HG03565 (cell line): ENCODE measurements around the gene GAA.

Experiments
- ATAC-seq: cut with Tn5 transposase; IDR thresholded peaks from one replicate; pipeline ENCODE4 v1.9.1; 2021; ENCODE audit warnings: mild to moderate bottlenecking, moderate library complexity; ENCODE audit not compliant: unreplicated experiment

The GAA gene

DNA sequence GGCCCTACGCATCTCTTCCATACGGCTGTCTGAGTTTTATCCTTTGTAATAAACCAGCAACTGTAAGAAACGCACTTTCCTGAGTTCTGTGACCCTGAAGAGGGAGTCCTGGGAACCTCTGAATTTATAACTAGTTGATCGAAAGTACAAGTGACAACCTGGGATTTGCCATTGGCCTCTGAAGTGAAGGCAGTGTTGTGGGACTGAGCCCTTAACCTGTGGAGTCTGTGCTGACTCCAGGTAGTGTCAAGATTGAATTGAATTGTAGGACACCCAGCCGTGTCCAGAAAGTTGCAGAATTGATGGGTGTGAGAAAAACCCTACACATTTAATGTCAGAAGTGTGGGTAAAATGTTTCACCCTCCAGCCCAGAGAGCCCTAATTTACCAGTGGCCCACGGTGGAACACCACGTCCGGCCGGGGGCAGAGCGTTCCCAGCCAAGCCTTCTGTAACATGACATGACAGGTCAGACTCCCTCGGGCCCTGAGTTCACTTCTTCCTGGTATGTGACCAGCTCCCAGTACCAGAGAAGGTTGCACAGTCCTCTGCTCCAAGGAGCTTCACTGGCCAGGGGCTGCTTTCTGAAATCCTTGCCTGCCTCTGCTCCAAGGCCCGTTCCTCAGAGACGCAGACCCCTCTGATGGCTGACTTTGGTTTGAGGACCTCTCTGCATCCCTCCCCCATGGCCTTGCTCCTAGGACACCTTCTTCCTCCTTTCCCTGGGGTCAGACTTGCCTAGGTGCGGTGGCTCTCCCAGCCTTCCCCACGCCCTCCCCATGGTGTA lies 1.5 kb downstream of the GAA start:
- no peak for ATAC-seq

DNA sequence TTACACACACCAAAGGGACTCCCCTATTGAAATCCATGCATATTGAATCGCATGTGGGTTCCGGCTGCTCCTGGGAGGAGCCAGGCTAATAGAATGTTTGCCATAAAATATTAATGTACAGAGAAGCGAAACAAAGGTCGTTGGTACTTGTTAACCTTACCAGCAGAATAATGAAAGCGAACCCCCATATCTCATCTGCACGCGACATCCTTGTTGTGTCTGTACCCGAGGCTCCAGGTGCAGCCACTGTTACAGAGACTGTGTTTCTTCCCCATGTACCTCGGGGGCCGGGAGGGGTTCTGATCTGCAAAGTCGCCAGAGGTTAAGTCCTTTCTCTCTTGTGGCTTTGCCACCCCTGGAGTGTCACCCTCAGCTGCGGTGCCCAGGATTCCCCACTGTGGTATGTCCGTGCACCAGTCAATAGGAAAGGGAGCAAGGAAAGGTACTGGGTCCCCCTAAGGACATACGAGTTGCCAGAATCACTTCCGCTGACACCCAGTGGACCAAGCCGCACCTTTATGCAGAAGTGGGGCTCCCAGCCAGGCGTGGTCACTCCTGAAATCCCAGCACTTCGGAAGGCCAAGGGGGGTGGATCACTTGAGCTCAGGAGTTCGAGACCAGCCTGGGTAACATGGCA lies 2.2 kb downstream of the GAA start:
- no peak for ATAC-seq

DNA sequence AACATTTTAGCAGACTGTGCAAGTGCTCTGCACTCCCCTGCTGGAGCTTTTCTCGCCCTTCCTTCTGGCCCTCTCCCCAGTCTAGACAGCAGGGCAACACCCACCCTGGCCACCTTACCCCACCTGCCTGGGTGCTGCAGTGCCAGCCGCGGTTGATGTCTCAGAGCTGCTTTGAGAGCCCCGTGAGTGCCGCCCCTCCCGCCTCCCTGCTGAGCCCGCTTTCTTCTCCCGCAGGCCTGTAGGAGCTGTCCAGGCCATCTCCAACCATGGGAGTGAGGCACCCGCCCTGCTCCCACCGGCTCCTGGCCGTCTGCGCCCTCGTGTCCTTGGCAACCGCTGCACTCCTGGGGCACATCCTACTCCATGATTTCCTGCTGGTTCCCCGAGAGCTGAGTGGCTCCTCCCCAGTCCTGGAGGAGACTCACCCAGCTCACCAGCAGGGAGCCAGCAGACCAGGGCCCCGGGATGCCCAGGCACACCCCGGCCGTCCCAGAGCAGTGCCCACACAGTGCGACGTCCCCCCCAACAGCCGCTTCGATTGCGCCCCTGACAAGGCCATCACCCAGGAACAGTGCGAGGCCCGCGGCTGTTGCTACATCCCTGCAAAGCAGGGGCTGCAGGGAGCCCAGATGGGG lies 3.1 kb downstream of the GAA start:
- no peak for ATAC-seq

DNA sequence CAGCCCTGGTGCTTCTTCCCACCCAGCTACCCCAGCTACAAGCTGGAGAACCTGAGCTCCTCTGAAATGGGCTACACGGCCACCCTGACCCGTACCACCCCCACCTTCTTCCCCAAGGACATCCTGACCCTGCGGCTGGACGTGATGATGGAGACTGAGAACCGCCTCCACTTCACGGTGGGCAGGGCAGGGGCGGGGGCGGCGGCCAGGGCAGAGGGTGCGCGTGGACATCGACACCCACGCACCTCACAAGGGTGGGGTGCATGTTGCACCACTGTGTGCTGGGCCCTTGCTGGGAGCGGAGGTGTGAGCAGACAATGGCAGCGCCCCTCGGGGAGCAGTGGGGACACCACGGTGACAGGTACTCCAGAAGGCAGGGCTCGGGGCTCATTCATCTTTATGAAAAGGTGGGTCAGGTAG lies 3.6 kb downstream of the GAA start:
- ATAC-seq = no peak

DNA sequence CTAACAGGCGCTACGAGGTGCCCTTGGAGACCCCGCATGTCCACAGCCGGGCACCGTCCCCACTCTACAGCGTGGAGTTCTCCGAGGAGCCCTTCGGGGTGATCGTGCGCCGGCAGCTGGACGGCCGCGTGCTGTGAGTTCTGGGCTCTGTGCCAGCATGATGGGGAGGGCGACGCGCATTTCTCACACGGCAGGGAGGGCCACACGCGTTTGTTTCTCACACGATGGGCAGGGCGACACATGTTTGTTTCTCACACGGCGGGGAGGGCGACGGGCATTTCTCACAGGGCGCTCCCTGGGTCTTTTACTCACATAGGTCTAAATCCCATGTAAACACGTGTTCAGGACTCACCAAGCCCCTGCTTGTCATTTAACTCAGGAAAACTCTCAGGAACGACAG lies 4.4 kb downstream of the GAA start:
- no peak for ATAC-seq

DNA sequence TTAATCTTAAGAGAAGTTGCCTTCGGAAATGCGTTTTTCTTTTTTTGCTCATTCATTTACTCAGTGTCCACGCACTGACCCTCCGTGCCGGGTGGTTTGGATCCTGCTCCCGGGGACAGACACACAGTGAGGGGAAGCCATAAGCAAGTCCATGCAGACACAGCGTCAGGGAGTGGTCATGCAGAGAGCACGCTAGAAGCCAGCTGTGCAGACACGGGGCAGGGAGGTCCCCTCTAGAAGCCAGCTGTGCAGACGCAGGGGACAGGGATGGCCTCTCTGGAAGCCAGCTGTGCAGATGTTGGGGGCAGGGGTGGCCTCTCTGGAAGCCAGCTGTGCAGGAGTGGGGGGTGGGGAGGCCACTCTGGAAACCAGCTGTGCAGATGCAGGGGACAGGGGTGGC lies 4.8 kb downstream of the GAA start:
- ATAC-seq = no peak

- ATAC-seq = no peak
Measured at GRCh38 chr17:80106751-80107150, 5.4 kb downstream of the GAA start.

GRCh38 chr17:80107231-80108021 lies 6.0 kb downstream of the GAA start:
- ATAC-seq = no peak

DNA sequence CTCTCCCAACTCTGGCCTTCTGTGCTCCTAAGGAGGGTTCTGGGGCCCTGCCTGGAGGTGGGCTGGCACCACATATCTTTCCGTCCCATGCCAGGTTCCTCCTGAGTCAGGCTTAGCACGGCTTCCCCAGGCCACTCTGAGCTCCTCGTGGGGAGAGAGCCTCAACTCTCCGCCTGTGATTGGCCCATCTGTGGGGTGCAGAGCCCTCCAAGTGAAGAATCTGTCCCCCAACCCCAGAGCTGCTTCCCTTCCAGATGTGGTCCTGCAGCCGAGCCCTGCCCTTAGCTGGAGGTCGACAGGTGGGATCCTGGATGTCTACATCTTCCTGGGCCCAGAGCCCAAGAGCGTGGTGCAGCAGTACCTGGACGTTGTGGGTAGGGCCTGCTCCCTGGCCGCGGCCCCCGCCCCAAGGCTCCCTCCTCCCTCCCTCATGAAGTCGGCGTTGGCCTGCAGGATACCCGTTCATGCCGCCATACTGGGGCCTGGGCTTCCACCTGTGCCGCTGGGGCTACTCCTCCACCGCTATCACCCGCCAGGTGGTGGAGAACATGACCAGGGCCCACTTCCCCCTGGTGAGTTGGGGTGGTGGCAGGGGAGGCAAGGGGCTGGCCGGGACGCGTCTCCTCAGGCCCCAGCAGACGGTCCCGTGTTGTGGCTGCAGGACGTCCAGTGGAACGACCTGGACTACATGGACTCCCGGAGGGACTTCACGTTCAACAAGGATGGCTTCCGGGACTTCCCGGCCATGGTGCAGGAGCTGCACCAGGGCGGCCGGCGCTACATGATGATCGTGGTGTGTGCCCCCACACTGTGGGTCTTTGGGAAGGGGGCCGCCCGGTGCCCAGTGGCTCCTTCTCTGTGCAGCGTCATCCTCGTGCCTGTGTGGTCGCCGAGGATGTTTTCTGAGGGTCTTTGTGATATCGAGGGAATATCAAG lies 6.9 kb downstream of the GAA start:
- ATAC-seq = no peak

GRCh38 chr17:80109066-80109660 lies 7.8 kb downstream of the GAA start:
- ATAC-seq = no peak

GRCh38 chr17:80109713-80110446 lies 8.5 kb downstream of the GAA start:
- ATAC-seq = no peak

DNA sequence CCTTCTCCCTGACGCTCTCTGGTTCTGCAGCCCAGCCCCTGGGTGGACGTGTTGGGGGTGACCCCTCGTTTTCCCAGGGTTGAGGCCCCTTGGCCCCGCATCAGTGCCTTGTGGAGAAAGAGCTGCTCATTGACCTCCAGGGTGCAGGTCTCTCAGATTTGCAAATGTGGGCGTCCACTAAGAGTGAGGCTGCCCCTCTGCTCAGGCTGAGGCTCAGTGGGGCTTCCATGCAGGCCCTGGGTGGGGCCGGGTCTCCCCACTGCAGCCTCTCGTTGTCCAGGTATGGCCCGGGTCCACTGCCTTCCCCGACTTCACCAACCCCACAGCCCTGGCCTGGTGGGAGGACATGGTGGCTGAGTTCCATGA lies 9.0 kb downstream of the GAA start:
- ATAC-seq = no peak

DNA sequence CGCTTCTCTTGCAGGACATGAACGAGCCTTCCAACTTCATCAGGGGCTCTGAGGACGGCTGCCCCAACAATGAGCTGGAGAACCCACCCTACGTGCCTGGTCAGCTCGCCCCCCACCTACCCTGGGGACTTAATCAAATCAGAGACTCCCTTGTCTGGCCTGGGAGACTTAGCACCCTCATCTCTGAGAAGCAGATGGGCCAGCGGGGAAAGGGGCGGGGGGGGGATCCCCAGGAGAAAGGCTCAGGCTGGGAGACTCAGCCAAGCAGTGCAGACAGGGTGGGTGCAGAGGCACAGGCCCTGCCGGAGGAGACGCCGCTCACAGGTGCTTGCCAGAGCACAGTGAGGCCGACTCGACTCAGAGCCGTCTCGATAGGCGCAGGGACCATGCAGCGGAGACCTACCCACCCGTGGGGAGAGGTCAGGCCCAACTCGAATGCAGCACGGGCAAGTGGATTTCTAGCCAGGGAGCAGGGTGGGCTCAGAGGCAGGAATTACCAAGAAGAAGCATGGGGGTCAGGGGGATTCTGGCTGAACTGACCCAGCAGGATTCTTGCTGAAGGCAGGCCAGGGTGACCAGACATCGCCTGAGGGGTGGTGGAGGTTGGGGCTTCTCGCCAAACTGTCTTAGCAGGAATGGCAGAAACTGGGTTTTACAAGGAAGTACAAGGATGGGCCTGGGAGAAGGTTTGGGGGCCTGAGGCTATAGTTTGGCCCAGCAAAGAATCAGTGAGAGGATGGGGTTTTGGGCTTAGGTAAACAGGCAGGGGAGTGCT lies 9.7 kb downstream of the GAA start:
- no peak for ATAC-seq

GRCh38 chr17:80111702-80112470 lies 10.5 kb downstream of the GAA start:
- ATAC-seq = no peak

DNA sequence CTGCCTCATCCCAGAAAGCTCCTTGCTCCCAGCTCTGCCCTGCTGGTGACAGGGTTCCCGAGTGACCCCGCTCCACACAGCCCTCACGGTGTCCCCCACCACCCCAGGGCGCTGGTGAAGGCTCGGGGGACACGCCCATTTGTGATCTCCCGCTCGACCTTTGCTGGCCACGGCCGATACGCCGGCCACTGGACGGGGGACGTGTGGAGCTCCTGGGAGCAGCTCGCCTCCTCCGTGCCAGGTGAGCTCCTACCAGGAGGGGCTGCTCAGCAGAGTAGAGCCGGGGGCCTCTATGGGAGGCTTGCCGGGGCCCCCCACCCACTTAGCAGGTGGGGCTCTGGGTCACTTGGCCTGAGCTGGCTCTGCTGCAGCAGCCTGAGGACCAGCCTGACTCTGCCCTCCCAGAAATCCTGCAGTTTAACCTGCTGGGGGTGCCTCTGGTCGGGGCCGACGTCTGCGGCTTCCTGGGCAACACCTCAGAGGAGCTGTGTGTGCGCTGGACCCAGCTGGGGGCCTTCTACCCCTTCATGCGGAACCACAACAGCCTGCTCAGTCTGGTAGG lies 11.2 kb downstream of the GAA start:
- no peak for ATAC-seq

GRCh38 chr17:80113033-80113484 lies 11.7 kb downstream of the GAA start:
- no peak for ATAC-seq

DNA sequence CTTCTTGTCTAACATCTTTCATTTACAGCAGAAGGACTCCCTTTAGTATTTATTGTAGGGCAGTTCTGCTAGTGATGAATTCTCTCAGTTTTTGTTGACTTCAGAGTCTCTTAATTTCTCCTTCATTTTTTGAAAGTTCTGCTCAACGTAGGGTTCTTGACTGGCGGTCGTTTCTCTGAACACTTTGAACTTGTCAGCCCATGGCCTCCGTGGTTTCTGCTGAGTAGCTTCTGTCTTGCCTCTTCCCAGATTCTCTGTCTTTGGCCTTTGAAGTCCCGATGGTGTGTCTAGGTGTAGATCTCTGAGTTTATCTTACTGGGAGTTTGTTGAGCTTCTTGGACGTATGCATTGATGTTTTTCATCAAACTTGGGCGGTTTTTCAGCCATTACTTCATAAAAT lies 13.4 kb downstream of the GAA start:
- no peak for ATAC-seq
